ENCODE results near the gene RNH1.

The RNH1 gene

GRCh38 chr11:447923-448731 lies 58.9 kb downstream of the RNH1 start:
- no peaks in the 10 kb centered on the region; the same call in 1 of the 2 replicates for H3K36me3 ChIP-seq (ENCODE audit: control insufficient read depth, insufficient read depth, low read length)

GRCh38 chr11:446891-447290 lies 60.2 kb downstream of the RNH1 start:
- Histone ChIP-seq H3K36me3 (ENCODE audit: control insufficient read depth, insufficient read depth, low read length) (no peaks in the 10 kb centered on the region), H3K27me3 (replicated peaks; ENCODE audit: control insufficient read depth, insufficient read depth, low read length) (no peaks in the 10 kb centered on the region), H3K4me3 (replicated peaks; ENCODE audit: low read depth, low read length) (no peak overlapping the region)
- no peak for TF ChIP-seq CTCF (IDR thresholded peaks at IDR 0.05; ENCODE audit: insufficient read depth, low read length, poor library complexity, severe bottlenecking)
- DNase-seq (ENCODE audit: extremely low read depth, insufficient read length), result peak; percentile 18

More at GRCh38 chr11:447923-448731, 58.9 kb downstream of the RNH1 start:
- TF ChIP-seq CTCF (IDR thresholded peaks at IDR 0.05; ENCODE audit: insufficient read depth, low read length, poor library complexity, severe bottlenecking), result peak; percentile 92
- DNase-seq (ENCODE audit: extremely low read depth, insufficient read length), result peak; percentile 92
- Histone ChIP-seq H3K4me3 (replicated peaks; ENCODE audit: low read depth, low read length) (peak overlapping the region; percentile 74), H3K27me3 (replicated peaks; ENCODE audit: control insufficient read depth, insufficient read depth, low read length) (no peaks in the 10 kb centered on the region)

- TF ChIP-seq CTCF (IDR thresholded peaks at IDR 0.05; ENCODE audit: insufficient read depth, low read length, poor library complexity, severe bottlenecking), result no peak
These were observed 61.1 kb downstream of the RNH1 start for GRCh38 chr11:445765-446588.

More at GRCh38 chr11:445765-446588, 61.1 kb downstream of the RNH1 start:
- Histone ChIP-seq H3K4me3 (replicated peaks; ENCODE audit: low read depth, low read length) (no peak overlapping the region), H3K36me3 (ENCODE audit: control insufficient read depth, insufficient read depth, low read length) (no peaks in the 10 kb centered on the region), H3K27me3 (replicated peaks; ENCODE audit: control insufficient read depth, insufficient read depth, low read length) (no peaks in the 10 kb centered on the region)
- no peak for DNase-seq (ENCODE audit: extremely low read depth, insufficient read length)
